ENCODE results near the gene SEC14L2. TPM values are rescaled to one million over a fixed set of nuclear protein-coding genes. Genes with fewer than 3 reads are reported as not detected.

The SEC14L2 gene
- total RNA-seq, 1 donor from 2014 or later = 3.0 TPM

DNA sequence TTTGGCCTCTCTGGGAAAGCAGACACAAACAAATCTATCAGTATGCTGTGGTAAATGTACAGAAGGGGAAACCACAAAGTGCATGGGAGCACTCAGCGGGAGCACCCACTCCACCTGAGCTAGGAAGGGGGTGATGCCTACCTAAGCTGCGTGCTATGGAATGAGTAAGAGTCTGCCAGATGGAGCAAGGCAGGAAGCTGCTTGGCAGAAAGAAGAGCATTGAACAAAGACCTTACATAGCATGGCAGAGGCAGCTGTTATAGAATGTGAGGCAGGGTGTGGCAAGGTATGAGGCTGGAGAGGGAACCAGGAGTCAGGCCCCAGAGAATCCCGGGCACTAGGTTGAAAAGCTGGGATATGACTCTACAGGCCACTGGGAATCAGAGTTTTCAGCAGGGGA lies 15.0 kb downstream of the SEC14L2 start:
- DNase-seq (ENCODE audit: low spot score in 2 of 2) = no peak
- no peaks in the 10 kb centered on the region for H3K4me1 ChIP-seq
- H3K27me3 ChIP-seq = no peaks in the 10 kb centered on the region
- TF ChIP-seq, protein P1, sequence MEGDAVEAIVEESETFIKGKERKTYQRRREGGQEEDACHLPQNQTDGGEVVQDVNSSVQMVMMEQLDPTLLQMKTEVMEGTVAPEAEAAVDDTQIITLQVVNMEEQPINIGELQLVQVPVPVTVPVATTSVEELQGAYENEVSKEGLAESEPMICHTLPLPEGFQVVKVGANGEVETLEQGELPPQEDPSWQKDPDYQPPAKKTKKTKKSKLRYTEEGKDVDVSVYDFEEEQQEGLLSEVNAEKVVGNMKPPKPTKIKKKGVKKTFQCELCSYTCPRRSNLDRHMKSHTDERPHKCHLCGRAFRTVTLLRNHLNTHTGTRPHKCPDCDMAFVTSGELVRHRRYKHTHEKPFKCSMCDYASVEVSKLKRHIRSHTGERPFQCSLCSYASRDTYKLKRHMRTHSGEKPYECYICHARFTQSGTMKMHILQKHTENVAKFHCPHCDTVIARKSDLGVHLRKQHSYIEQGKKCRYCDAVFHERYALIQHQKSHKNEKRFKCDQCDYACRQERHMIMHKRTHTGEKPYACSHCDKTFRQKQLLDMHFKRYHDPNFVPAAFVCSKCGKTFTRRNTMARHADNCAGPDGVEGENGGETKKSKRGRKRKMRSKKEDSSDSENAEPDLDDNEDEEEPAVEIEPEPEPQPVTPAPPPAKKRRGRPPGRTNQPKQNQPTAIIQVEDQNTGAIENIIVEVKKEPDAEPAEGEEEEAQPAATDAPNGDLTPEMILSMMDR (IDR thresholded peaks at IDR 0.05) = no peak
- no peaks in the 10 kb centered on the region for H3K9me3 ChIP-seq
- H3K27ac ChIP-seq = no peak overlapping the region
- H3K4me3 ChIP-seq = no peak overlapping the region
- peaks cover 23 to 30% of the 10 kb centered on the region in 2 donors for H3K36me3 ChIP-seq
- intact Hi-C loops (cut with DNase I) = no loop called here

DNA sequence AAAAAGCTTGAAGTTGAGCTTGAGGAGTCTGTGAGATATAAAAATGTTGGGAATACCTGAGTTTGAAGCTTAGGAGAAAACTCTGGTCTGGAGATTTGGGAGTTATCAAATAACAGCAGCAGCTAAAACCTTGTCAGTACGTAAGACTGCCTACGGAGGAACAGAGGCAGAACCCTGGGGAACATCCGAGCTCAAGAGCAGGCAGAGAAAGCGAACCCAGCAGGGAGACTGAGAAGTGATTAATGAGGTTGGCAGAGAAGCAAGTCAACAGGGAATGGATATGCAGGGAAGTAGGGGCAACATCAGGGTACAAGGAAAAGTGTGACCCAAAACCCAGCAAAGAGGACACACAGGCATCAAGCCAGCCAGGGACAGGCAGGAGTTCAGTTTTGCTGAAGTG lies 16.2 kb downstream of the SEC14L2 start:
- no peak overlapping the region for H3K27ac ChIP-seq
- H3K4me3 ChIP-seq = no peak overlapping the region
- intact Hi-C loops (cut with DNase I) = no loop called here
- H3K36me3 ChIP-seq = peaks cover 20 to 42% of the 10 kb centered on the region in 2 donors
- H3K27me3 ChIP-seq = no peaks in the 10 kb centered on the region
- TF ChIP-seq, protein P1 (IDR thresholded peaks at IDR 0.05) = no peak
- H3K9me3 ChIP-seq = no peaks in the 10 kb centered on the region
- H3K4me1 ChIP-seq = no peaks in the 10 kb centered on the region
- no peak for DNase-seq (ENCODE audit: low spot score in 2 of 2)

DNA sequence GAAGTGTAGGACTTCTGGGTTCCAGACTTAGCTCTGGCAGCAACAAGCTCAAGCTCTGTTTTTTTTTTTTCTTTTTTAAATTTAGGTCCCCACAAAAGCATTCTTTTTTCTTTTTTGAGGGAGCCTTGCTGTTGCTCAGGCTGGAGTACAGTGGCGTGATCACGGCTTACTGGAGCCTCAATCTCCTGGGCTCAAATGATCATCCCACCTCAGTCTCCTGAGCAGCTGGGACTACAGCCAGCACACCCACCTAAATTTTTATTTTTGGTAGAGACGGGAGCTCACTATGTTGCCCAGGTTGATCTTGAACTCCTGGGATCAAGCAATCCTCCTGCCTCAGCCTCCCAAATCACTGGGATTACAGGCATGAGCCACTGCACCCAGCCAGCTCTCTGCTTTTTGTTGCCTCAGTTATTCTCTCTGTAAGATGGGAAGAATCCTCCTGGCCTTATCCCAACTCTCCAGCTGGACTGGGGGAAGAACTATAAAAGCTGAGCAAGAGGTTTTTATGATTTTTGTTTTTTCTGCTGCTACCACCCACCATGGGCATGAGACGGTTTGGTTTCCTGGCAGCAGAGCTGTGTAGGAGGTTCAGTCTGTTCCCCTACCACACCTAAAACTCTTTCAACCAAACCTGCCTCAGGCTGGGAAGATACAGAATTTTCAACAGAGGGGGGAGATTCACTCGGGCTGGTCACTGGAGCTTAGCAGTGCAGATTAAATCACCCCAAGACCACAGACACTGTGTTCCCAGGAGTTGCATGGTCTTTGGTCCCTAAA lies 17.1 kb downstream of the SEC14L2 start:
- TF ChIP-seq, protein P1 (IDR thresholded peaks at IDR 0.05) = no peak
- intact Hi-C loops (cut with DNase I) = no loop called here

DNA sequence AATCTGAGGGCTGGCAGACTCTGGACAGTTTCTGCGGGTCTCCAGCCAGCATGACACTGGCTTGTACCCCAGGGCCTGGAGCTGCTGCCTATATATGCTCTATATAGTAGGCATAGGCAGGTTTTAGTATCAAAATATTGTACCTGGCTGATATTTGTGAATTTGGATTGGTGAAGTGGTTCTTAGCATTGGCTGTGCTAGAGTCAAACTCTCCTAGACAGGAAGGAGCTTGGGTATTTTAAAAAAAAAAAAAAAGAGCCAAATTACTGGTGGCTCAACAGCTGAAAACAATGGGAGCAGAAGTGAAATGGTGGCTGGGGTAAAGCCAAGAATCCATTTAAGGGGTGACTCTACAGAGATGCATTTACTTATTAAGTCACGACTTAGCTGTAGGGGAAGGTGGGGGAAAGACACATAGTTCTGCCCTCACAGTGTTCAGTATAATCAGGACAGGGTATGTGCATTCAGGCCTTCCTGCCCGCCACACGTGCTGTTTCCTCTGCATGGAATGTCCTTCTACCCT lies 17.8 kb downstream of the SEC14L2 start:
- no peak overlapping the region for H3K27ac ChIP-seq
- peaks cover 23 to 52% of the 10 kb centered on the region in 2 donors for H3K36me3 ChIP-seq

More for the DNA sequence above, 17.1 kb downstream of the SEC14L2 start:
- Histone ChIP-seq H3K4me1 (no peaks in the 10 kb centered on the region), H3K27ac (no peak overlapping the region), H3K27me3 (no peaks in the 10 kb centered on the region), H3K36me3 (peaks cover 25 to 51% of the 10 kb centered on the region in 2 donors), H3K4me3 (no peak overlapping the region), H3K9me3 (no peaks in the 10 kb centered on the region)
- no peak for DNase-seq (ENCODE audit: low spot score in 2 of 2)

DNA sequence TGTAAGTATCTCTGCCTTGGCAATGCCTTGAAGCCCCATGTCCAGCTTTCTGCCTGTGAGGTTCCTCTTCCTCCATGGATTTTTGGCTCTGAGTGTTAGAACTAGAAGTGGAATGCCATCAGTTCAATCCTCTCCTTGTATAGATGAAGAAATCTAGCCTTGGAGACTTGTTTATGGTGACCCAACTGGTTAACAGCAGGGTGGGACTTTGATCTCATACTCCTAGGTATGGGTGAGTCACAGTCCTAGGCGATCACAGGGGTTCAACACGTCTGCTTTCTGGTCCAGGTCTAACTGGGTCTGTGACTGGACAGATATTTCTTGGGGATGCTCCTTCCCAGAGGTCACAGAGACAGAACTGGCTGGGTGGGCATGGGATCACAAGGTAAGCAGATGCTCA lies 19.6 kb downstream of the SEC14L2 start:
- intact Hi-C loops (cut with DNase I) = no loop called here
- DNase-seq (ENCODE audit: low spot score in 2 of 2) = no peak
- Histone ChIP-seq H3K4me3 (no peak overlapping the region), H3K36me3 (peaks cover 21 to 44% of the 10 kb centered on the region in 2 donors), H3K4me1 (peaks cover 0 to 8% of the 10 kb centered on the region in 2 donors), H3K27ac (no peak overlapping the region), H3K27me3 (no peaks in the 10 kb centered on the region), H3K9me3 (no peaks in the 10 kb centered on the region)
- TF ChIP-seq, protein P1 (IDR thresholded peaks at IDR 0.05) = no peak

More for the DNA sequence above, 17.8 kb downstream of the SEC14L2 start:
- TF ChIP-seq, protein P1 (IDR thresholded peaks at IDR 0.05) = no peak
- H3K4me1 ChIP-seq = no peaks in the 10 kb centered on the region
- no peak for DNase-seq (ENCODE audit: low spot score in 2 of 2)
- intact Hi-C loops (cut with DNase I) = no loop called here
- no peak overlapping the region for H3K4me3 ChIP-seq
- no peaks in the 10 kb centered on the region for H3K9me3 ChIP-seq
- H3K27me3 ChIP-seq = no peaks in the 10 kb centered on the region
